HFF-Myc (cell line): ENCODE data around the gene IQCE.

Experiments
- DNase-seq: peaks from one replicate; pipeline ENCODE4 v3.0.0-alpha.2; 2011; ENCODE audit warnings: low read depth; ENCODE audit errors: extremely low read depth
- H3K4me3 ChIP-seq: replicated peaks from 2 replicates; pipeline ENCODE4 v1.5.1; 2011; ENCODE audit warnings: low read depth, mild to moderate bottlenecking, control low read depth, low read length
- TF ChIP-seq, protein P1 (sequence below): IDR thresholded peaks from 2 replicates; pipeline ENCODE4 v1.5.1; 2012; ENCODE audit warnings: mild to moderate bottlenecking, low read depth, low read length, control low read depth; ENCODE audit errors: missing control alignments

IQCE gene

GRCh38 chr7:2539031-2539911, 19.5 kb upstream of the IQCE start:
- H3K4me3 ChIP-seq: no peak overlapping the region
- TF ChIP-seq, protein P1, sequence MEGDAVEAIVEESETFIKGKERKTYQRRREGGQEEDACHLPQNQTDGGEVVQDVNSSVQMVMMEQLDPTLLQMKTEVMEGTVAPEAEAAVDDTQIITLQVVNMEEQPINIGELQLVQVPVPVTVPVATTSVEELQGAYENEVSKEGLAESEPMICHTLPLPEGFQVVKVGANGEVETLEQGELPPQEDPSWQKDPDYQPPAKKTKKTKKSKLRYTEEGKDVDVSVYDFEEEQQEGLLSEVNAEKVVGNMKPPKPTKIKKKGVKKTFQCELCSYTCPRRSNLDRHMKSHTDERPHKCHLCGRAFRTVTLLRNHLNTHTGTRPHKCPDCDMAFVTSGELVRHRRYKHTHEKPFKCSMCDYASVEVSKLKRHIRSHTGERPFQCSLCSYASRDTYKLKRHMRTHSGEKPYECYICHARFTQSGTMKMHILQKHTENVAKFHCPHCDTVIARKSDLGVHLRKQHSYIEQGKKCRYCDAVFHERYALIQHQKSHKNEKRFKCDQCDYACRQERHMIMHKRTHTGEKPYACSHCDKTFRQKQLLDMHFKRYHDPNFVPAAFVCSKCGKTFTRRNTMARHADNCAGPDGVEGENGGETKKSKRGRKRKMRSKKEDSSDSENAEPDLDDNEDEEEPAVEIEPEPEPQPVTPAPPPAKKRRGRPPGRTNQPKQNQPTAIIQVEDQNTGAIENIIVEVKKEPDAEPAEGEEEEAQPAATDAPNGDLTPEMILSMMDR: no peak
- no peak for DNase-seq

GRCh38 chr7:2540133-2540532, 18.6 kb upstream of the IQCE start:
- TF ChIP-seq, protein P1: no peak
- no peak overlapping the region for H3K4me3 ChIP-seq

DNA sequence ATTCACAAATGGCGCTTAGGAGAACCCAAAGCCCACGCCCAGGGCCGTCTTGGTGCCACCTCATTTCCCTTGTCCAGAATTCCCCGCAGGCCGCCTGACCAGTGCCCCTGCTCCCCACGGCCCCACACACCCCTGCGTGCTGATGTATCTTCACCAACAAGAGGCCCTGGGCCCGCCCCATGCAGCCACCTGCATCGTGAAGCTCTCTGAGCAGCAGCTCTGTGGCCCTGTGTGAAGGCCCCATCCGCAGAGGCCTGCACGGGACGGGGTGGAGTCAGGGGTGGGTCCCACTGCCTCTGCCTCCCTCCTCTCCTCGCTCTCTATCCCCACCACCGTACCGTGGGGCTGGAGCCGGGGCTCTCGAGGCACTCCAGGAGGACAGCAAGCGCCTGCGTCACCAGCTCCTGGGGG, 18.1 kb upstream of the IQCE start:
- TF ChIP-seq, protein P1: no peak
- H3K4me3 ChIP-seq: no peak overlapping the region
- DNase-seq: no peak

More at GRCh38 chr7:2540133-2540532, 18.6 kb upstream of the IQCE start:
- no peak for DNase-seq

DNA sequence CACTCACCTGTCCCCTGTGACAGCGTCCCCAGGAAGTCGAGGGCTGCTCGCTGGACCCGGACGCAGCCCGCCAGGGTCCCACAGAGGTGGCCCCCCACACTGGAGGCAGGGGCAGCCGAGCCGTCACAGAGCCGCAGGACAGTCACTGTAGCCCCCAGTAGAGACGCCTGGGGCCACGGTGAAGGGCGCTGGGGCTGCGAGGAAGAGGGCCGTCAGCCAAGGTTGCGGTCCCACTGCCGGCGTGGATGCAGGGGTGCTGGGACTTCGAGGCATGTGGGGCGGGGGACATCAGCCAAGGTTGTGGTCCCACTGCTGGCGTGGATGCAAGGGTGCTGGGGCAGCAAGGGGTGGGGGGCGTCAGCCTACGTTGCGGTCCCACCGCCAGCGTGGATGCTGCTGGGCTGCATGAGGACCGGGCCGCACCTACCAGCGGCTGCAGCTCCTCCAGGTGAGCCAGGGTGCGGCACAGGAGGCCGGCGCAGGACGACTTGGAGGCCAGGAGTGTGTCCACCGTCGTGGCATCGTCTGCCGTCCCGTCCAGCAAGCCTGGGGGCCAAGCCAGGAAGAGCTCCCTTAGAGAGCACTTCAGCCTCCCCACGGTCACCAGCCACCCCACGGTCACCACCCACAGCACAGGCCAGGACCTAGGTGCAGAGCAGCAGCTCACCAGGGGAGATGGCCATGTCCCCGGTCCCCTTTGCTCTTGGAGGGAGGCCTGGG, 17.3 kb upstream of the IQCE start:
- TF ChIP-seq, protein P1: no peak
- H3K4me3 ChIP-seq: no peak overlapping the region
- DNase-seq: no peak

- TF ChIP-seq, protein P1: no peak
- no peak overlapping the region for H3K4me3 ChIP-seq
- DNase-seq: no peak
Observed at GRCh38 chr7:2542011-2542915, 16.5 kb upstream of the IQCE start.
